Stimulated activated CD4-positive, alpha-beta T cell treated with anti-CD3 and anti-CD28 coated beads, Interleukin-12 subunit alpha, Interleukin-12 subunit beta, amount 100 ng/mL, for 48 hours (primary cell): ENCODE results near the gene VPREB1.
"Not testable (repeated sequence)": the region's sequence is repeated elsewhere in the genome, so short reads cannot be mapped to it uniquely, and the experiment has no call there.

Experiments
- DNase-seq, 3 donors: peaks; one replicate each; pipeline ENCODE4 v3.0.0-alpha.2; 2020; ENCODE audit warnings: low read depth in 2 of 3, low spot score in 1 of 3

The VPREB1 gene

DNA sequence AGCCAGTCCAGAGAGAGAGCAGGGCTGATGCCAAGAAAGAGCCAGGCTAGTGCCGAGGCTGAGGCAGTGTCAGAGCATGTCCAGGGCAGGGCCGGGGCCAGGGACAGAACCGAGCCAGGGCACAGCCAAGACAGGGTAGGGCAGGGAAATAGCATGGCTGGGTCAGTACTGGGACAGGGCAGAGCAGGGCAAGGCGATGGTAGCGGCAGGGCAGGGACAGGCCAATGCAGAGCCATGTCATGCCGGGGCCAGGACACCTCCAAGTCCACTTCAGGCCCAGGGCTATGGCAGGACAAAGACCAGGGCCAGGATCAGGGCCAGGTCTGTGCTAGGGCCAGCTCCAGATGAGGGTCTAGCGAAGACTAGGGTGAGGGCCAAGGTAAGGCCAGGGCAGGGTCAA lies 48.9 kb downstream of the VPREB1 start:
- DNase-seq, result not testable (repeated sequence)

DNA sequence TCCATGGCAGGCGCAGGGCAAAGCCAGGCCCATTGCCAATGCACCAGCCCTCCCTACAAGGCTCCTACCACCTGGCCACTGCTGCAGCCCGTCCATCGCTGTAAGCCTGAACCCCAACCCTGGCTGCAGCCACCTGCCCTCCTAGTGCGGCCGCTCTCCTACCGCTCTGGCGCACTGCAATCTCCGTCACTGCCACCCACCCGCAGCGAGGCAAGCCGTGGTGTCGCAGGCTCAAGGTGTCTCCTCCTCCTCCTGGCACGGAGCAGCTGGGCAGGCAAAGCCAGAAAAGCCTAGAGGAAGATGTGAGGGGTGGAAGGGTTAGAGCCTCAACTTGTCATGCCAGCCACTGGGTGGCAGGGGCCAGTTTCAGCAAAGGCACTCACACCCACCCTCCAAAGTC lies 50.1 kb downstream of the VPREB1 start:
- DNase-seq, result not testable (repeated sequence)
